IPS-NIHi7 (cell line): ENCODE data around the gene MTHFD2.

ENCODE experiments used
- DNase-seq: peaks from one replicate; pipeline ENCODE4 v3.0.0; 2012; ENCODE audit warnings: mixed read lengths; ENCODE audit errors: extremely low spot score

MTHFD2 gene

GRCh38 chr2:74262681-74263080 lies 64.3 kb downstream of the MTHFD2 start:
- no peak for DNase-seq

- DNase-seq, result no peak
These were observed 65.9 kb downstream of the MTHFD2 start for GRCh38 chr2:74264281-74264680.

- DNase-seq, result peak; percentile 65
These were observed 68.7 kb downstream of the MTHFD2 start for GRCh38 chr2:74267068-74267467.
